Measurements from ENCODE around the gene IRF3. TPM values are rescaled to one million over a fixed set of nuclear protein-coding genes. Genes with fewer than 3 reads are reported as not detected.

IRF3 gene
- total RNA-seq, 1 experiment from 2014 or later = 131 TPM

DNA sequence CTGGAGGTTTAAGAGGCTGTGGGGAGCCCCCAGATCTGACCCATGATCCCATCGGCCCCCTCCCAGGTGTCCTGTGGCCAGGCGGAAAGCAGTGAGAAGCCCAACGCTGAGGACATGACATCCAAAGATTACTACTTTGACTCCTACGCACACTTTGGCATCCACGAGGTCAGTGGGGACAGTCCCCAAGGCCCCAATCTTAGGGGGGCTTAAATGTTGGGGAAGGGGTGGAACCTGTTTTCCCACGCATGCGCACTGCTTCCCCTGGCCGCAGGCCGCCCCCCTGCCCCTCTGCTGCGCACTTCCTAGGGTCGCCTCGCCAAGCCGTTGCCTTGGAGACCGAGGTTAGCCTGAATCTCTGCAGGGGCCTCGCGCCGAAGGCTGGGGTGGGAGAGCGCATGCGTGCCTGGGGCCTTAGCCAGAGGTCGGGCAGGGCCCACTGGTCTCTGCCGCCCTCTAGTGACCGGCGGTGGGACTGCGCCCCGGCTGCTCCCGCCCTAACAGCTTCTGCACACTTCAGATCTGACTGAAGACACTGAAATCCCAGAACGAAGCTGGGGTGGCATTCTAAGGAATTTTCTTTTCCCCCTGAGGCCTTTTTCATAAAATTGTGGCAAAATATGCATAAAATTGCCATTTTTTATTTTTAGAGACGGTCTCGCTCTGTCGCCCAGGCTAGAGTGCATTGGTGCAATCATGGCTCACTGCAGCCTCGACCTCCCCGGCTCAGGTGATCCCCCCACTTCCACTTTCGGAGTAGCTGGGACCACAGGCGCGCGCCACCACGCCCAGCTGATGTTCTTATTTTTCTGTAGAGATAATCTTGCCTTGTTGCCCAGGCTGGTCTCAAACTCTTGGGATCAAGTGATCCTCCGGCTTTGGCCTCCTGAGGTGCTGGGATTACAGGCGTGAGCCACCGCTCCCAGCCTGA lies 15.0 kb upstream of the IRF3 start:
- H3K9me3 Mint-ChIP-seq (ENCODE audit: unreplicated experiment) = no peaks in the 10 kb centered on the region
- H3K27me3 Mint-ChIP-seq (ENCODE audit: insufficient read depth, unreplicated experiment) = no peaks in the 10 kb centered on the region
- peak; percentile 98 for TF ChIP-seq CTCF (IDR thresholded peaks at IDR 0.05; ENCODE audit: insufficient read depth in 1 of 2, low read depth in 1 of 2, low read length in 1 of 2, severe bottlenecking in 1 of 2, unreplicated experiment in 1 of 2)
- H3K4me1 Mint-ChIP-seq (ENCODE audit: low read depth, unreplicated experiment) = peaks cover 13% of the 10 kb centered on the region
- Histone ChIP-seq H3K27me3 (replicated peaks; ENCODE audit: control insufficient read depth, insufficient read depth, low read length) (no peaks in the 10 kb centered on the region), H3K4me1 (peaks cover 15% of the 10 kb centered on the region), H3K4me3 (ENCODE audit: low read depth, low read length) (no peak overlapping the region), H3K36me3 (ENCODE audit: control insufficient read depth, insufficient read depth, low read length) (peaks cover 2% of the 10 kb centered on the region; the same call in 1 of the 2 replicates), H3K9me3 (no peaks in the 10 kb centered on the region)
- peak overlapping the region; percentile 52 for H3K27ac Mint-ChIP-seq (ENCODE audit: unreplicated experiment)
- CTCF ChIA-PET = interaction anchor here (0.5 to 1.0 kb wide), 9 partner anchors 17 to 296 kb away, joined by 3 to 6 read pairs (median 3); partner anchors contain the start of genes AP2A1 and RRAS
- no peak overlapping the region for H3K4me3 Mint-ChIP-seq (ENCODE audit: unreplicated experiment)
- intact Hi-C loops (cut with micrococcal nuclease; ENCODE audit: unreplicated experiment) = loop anchor here (1.0 kb wide), 1 partner anchor 174 kb away; no protein-coding TSS in a partner anchor
- no TSS peak for BruUV-seq (replicated peaks)
- POLR2A ChIA-PET = interaction anchor here (0.9 kb wide), 1 partner anchor 41 kb away, joined by 4 read pairs; the partner anchor contains the start of gene RRAS
- peak; percentile 86 to 95 for DNase-seq
- peaks cover 90% of the 10 kb centered on the region for H3K36me3 Mint-ChIP-seq (ENCODE audit: insufficient read depth, unreplicated experiment)

- Histone ChIP-seq H3K4me3 (ENCODE audit: low read depth, low read length) (no peak overlapping the region), H3K27me3 (replicated peaks; ENCODE audit: control insufficient read depth, insufficient read depth, low read length) (no peaks in the 10 kb centered on the region), H3K4me1 (peaks cover 15% of the 10 kb centered on the region), H3K36me3 (ENCODE audit: control insufficient read depth, insufficient read depth, low read length) (peaks cover 2% of the 10 kb centered on the region; the same call in 1 of the 2 replicates), H3K9me3 (no peaks in the 10 kb centered on the region)
- no TSS peak for BruUV-seq (replicated peaks)
- H3K27ac Mint-ChIP-seq (ENCODE audit: unreplicated experiment) = peak overlapping the region; percentile 52
- POLR2A ChIA-PET = interaction anchor here (0.7 kb wide), 1 partner anchor 137 kb away, joined by 13 read pairs; no protein-coding TSS in a partner anchor
- intact Hi-C loops (cut with micrococcal nuclease; ENCODE audit: unreplicated experiment) = loop anchor here (1.0 to 5.0 kb wide), 4 partner anchors 67 to 187 kb away; partner anchors contain the start of genes AP2A1 and PNKP
- peak overlapping the region; percentile 78 for H3K4me3 Mint-ChIP-seq (ENCODE audit: unreplicated experiment)
- no peak for DNase-seq
- no peaks in the 10 kb centered on the region for H3K9me3 Mint-ChIP-seq (ENCODE audit: unreplicated experiment)
- peaks cover 82% of the 10 kb centered on the region for H3K36me3 Mint-ChIP-seq (ENCODE audit: insufficient read depth, unreplicated experiment)
- TF ChIP-seq CTCF (IDR thresholded peaks at IDR 0.05; ENCODE audit: insufficient read depth in 1 of 2, low read depth in 1 of 2, low read length in 1 of 2, severe bottlenecking in 1 of 2, unreplicated experiment in 1 of 2) = no peak
- CTCF ChIA-PET = interaction anchor here (0.6 to 1.3 kb wide), 4 partner anchors 40 to 297 kb away, joined by 3 to 4 read pairs (median 3); partner anchors contain the start of gene RRAS
- H3K27me3 Mint-ChIP-seq (ENCODE audit: insufficient read depth, unreplicated experiment) = no peaks in the 10 kb centered on the region
- H3K4me1 Mint-ChIP-seq (ENCODE audit: low read depth, unreplicated experiment) = peaks cover 9% of the 10 kb centered on the region
These were observed 14.2 kb upstream of the IRF3 start for GRCh38 chr19:49679771-49680413.
